Measurements from ENCODE around the gene MRPL36.

GRCh38 chr5:1784197-1785050 is 15.2 kb downstream of the MRPL36 start:
- TF ChIP-seq CTCF (conservative IDR thresholded peaks at IDR 0.05; ENCODE audit: low read depth in 2 of 2) = no peak
- TF ChIP-seq ETS1 (IDR thresholded peaks at IDR 0.05) = no peak
- no peak for TF ChIP-seq STAT1 (IDR thresholded peaks at IDR 0.05; ENCODE audit: unreplicated experiment)
- no peak for TF ChIP-seq EZH2 (IDR thresholded peaks at IDR 0.05; ENCODE audit: low read depth, unreplicated experiment)
- no peak for TF ChIP-seq REST (IDR thresholded peaks at IDR 0.05; ENCODE audit: unreplicated experiment)
- no peak for TF ChIP-seq ZNF114 (CRISPR knock-in tag; IDR thresholded peaks at IDR 0.05)
- no peak for TF ChIP-seq POLR2AphosphoS5 (IDR thresholded peaks at IDR 0.05; ENCODE audit: low read depth)

Measured in GM23338 (cell line).